SK-N-SH treated with all-trans-retinoic acid at 6 μM for 48 hours (cell line): ENCODE measurements around the gene RFLNA.

Source experiments
- ATAC-seq: fragments of 200-7000 bp; cut with Tn5 transposase; 3 replicates; pipeline ENCODE4 v1.9.1; 2020; ENCODE audit warnings: mild to moderate bottlenecking, moderate library complexity
- ARNTL ChIP-seq: fragments of 450-650 bp; formaldehyde crosslinking; IDR thresholded peaks from 2 replicates; pipeline ENCODE4 v1.5.0; 2020; ENCODE audit warnings: low read depth, mild to moderate bottlenecking, moderate library complexity, borderline replicate concordance
- BACH2 ChIP-seq: fragments of 250-450 bp; sonication (Bioruptor Pico); IDR thresholded peaks from 2 replicates; pipeline ENCODE4 v1.9.0; 2021; ENCODE audit warnings: mild to moderate bottlenecking, borderline replicate concordance
- CSDC2 ChIP-seq: fragments of 250-450 bp; sonication (Bioruptor Pico); IDR thresholded peaks from 2 replicates; pipeline ENCODE4 v1.5.0; 2020; ENCODE audit warnings: mild to moderate bottlenecking, moderate library complexity
- ESRRG ChIP-seq: fragments of 250-450 bp; sonication (Bioruptor Pico); IDR thresholded peaks from 2 replicates; pipeline ENCODE4 v1.6.1; 2021; ENCODE audit warnings: mild to moderate bottlenecking
- GLIS3 ChIP-seq: fragments of 250-450 bp; sonication (Bioruptor Pico); IDR thresholded peaks from 2 replicates; pipeline ENCODE4 v1.5.0; 2020; ENCODE audit warnings: mild to moderate bottlenecking, moderate library complexity
- ISL1 ChIP-seq: fragments of 250-450 bp; sonication (Bioruptor Pico); IDR thresholded peaks from 2 replicates; pipeline ENCODE4 v2.1.2; 2022; ENCODE audit warnings: mild to moderate bottlenecking, moderate library complexity
- OSR1 ChIP-seq: fragments of 250-450 bp; sonication (Bioruptor Pico); IDR thresholded peaks from 2 replicates; pipeline ENCODE4 v1.8.0; 2022; ENCODE audit warnings: moderate library complexity, mild to moderate bottlenecking, inconsistent platforms
- PPARA ChIP-seq: fragments of 250-450 bp; sonication (Bioruptor Pico); IDR thresholded peaks from 2 replicates; pipeline ENCODE4 v1.5.0; 2020; ENCODE audit warnings: mild to moderate bottlenecking, borderline replicate concordance
- SNAI2 ChIP-seq: fragments of 250-450 bp; sonication (Bioruptor Pico); IDR thresholded peaks from 2 replicates; pipeline ENCODE4 v1.5.0; 2020; ENCODE audit warnings: mild to moderate bottlenecking, moderate library complexity
- TCF4 ChIP-seq: fragments of 250-450 bp; sonication (Bioruptor Pico); IDR thresholded peaks from 2 replicates; pipeline ENCODE4 v1.8.0; 2021; ENCODE audit warnings: mild to moderate bottlenecking, moderate library complexity, borderline replicate concordance
- TOX ChIP-seq: fragments of 250-450 bp; sonication (Bioruptor Pico); IDR thresholded peaks from 2 replicates; pipeline ENCODE4 v1.8.0; 2021; ENCODE audit warnings: mild to moderate bottlenecking, moderate library complexity, borderline replicate concordance
- ZC3H10 ChIP-seq: fragments of 250-450 bp; sonication (Bioruptor Pico); IDR thresholded peaks from 2 replicates; pipeline ENCODE4 v1.5.1; 2021; ENCODE audit warnings: mild to moderate bottlenecking, moderate library complexity
- ZFP3 ChIP-seq: fragments of 250-450 bp; sonication (Bioruptor Pico); IDR thresholded peaks from 2 replicates; pipeline ENCODE4 v1.5.0; 2020; ENCODE audit warnings: mild to moderate bottlenecking, moderate library complexity
- ZNF565 ChIP-seq: fragments of 450-650 bp; formaldehyde crosslinking; conservative IDR thresholded peaks from 2 replicates; pipeline ENCODE4 v1.5.0; 2020; ENCODE audit warnings: low read depth, mild to moderate bottlenecking, moderate library complexity
- ZNF70 ChIP-seq: fragments of 450-650 bp; formaldehyde crosslinking; IDR thresholded peaks from 2 replicates; pipeline ENCODE4 v1.5.0; 2020; ENCODE audit warnings: mild to moderate bottlenecking, moderate library complexity
- ZNF8 ChIP-seq: fragments of 450-650 bp; formaldehyde crosslinking; IDR thresholded peaks from 2 replicates; pipeline ENCODE4 v1.5.0; 2020; ENCODE audit warnings: mild to moderate bottlenecking, moderate library complexity
- TF ChIP-seq, protein P1 (sequence below): fragments of 250-450 bp; sonication (Bioruptor Pico); IDR thresholded peaks from 2 replicates; pipeline ENCODE4 v1.5.0; 2020; ENCODE audit warnings: mild to moderate bottlenecking, moderate library complexity
- TF ChIP-seq, protein P2 (sequence below): fragments of 250-450 bp; sonication (Bioruptor Pico); IDR thresholded peaks from 2 replicates; pipeline ENCODE4 v1.8.0; 2021; ENCODE audit warnings: low read depth, mild to moderate bottlenecking, moderate library complexity, borderline replicate concordance
- TF ChIP-seq, protein P3 (sequence below): fragments of 250-450 bp; sonication (Bioruptor Pico); IDR thresholded peaks from 2 replicates; pipeline ENCODE4 v1.5.1; 2020; ENCODE audit warnings: low read depth, mild to moderate bottlenecking, moderate library complexity

Gene RFLNA

DNA sequence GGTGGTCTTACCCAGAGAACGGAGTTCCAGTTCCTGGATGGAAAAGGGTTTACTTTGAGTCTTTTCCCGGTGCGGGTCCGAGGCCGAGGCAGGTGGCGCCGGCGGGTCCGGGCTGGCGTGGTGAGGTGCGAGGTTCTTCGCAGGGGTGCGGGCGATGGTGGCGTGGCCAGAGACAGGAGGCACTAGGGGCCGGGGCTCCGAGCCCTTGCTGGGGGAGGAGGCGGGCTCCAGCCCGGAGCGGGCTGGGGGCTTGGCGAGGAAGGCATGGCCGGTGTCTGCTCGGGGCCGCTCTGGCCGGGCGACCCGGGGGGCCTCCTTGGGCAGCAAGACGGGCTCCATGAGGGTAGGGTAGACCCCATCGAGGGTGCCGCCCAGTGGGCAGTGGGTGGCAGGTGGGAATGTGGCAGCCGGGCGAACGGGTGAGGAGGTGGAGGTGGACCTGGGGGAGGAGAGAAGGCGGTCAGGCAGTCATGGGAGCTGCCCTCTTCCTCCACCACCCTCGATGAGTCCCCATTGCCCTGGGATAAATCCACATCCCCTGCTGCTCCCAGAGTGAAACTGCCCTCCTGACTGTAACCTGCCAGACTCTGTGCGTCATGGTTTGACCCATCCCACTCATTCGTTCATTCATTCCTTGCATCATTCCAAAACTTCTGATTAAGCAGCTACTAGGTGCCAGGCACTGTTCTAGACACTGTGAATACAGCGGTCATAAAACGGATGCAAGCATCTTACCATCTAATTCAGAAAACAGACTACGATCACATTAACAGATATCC, 42.0 kb downstream of the RFLNA start:
- TF ChIP-seq GLIS3 (no peak), ZNF8 (CRISPR knock-in tag) (no peak), TOX (no peak), ZC3H10 (no peak), ZFP3 (CRISPR knock-in tag) (no peak), ZNF565 (CRISPR knock-in tag) (no peak), TCF4 (no peak), ZNF70 (CRISPR knock-in tag) (no peak), CSDC2 (CRISPR knock-in tag) (no peak), OSR1 (CRISPR knock-in tag) (no peak), ISL1 (CRISPR knock-in tag) (no peak), PPARA (CRISPR knock-in tag) (no peak), ARNTL (CRISPR knock-in tag) (no peak), BACH2 (CRISPR knock-in tag) (no peak), ESRRG (CRISPR knock-in tag) (no peak), SNAI2 (CRISPR knock-in tag) (no peak)
- ATAC-seq, result no peak

DNA sequence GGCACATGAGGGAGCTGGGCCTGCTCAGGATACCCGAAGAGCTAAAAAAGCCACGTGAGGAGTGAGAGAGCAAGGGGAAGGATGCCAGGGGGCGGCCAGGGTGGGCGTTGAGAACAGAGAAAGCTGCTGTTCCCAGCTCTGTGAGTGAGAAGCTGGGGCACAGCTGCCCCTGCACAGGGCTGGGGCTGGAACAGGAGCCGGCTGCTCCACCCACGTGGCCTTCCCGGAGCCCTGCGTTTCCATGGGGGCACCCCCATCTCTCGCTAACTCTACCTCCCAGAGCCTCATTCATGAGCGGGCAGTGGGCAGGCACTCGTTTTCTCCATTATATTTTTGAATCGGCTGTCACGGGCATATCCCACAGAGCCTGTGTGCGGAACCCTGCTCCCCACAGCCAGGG, 42.7 kb downstream of the RFLNA start:
- TF ChIP-seq PPARA (CRISPR knock-in tag) (no peak), ZNF565 (CRISPR knock-in tag) (no peak), ZNF8 (CRISPR knock-in tag) (no peak), TCF4 (no peak), ZNF70 (CRISPR knock-in tag) (no peak), ARNTL (CRISPR knock-in tag) (no peak), BACH2 (CRISPR knock-in tag) (no peak), ISL1 (CRISPR knock-in tag) (no peak), ESRRG (CRISPR knock-in tag) (no peak)
- TF ChIP-seq, protein P1, sequence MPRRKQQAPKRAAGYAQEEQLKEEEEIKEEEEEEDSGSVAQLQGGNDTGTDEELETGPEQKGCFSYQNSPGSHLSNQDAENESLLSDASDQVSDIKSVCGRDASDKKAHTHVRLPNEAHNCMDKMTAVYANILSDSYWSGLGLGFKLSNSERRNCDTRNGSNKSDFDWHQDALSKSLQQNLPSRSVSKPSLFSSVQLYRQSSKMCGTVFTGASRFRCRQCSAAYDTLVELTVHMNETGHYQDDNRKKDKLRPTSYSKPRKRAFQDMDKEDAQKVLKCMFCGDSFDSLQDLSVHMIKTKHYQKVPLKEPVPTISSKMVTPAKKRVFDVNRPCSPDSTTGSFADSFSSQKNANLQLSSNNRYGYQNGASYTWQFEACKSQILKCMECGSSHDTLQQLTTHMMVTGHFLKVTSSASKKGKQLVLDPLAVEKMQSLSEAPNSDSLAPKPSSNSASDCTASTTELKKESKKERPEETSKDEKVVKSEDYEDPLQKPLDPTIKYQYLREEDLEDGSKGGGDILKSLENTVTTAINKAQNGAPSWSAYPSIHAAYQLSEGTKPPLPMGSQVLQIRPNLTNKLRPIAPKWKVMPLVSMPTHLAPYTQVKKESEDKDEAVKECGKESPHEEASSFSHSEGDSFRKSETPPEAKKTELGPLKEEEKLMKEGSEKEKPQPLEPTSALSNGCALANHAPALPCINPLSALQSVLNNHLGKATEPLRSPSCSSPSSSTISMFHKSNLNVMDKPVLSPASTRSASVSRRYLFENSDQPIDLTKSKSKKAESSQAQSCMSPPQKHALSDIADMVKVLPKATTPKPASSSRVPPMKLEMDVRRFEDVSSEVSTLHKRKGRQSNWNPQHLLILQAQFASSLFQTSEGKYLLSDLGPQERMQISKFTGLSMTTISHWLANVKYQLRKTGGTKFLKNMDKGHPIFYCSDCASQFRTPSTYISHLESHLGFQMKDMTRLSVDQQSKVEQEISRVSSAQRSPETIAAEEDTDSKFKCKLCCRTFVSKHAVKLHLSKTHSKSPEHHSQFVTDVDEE (CRISPR knock-in tag), result no peak
- TF ChIP-seq, protein P2, sequence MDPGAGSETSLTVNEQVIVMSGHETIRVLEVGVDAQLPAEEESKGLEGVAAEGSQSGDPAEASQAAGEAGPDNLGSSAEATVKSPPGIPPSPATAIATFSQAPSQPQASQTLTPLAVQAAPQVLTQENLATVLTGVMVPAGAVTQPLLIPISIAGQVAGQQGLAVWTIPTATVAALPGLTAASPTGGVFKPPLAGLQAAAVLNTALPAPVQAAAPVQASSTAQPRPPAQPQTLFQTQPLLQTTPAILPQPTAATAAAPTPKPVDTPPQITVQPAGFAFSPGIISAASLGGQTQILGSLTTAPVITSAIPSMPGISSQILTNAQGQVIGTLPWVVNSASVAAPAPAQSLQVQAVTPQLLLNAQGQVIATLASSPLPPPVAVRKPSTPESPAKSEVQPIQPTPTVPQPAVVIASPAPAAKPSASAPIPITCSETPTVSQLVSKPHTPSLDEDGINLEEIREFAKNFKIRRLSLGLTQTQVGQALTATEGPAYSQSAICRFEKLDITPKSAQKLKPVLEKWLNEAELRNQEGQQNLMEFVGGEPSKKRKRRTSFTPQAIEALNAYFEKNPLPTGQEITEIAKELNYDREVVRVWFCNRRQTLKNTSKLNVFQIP (CRISPR knock-in tag), result no peak
- TF ChIP-seq, all 23 proteins: peak for 0
- ATAC-seq, result no peak

DNA sequence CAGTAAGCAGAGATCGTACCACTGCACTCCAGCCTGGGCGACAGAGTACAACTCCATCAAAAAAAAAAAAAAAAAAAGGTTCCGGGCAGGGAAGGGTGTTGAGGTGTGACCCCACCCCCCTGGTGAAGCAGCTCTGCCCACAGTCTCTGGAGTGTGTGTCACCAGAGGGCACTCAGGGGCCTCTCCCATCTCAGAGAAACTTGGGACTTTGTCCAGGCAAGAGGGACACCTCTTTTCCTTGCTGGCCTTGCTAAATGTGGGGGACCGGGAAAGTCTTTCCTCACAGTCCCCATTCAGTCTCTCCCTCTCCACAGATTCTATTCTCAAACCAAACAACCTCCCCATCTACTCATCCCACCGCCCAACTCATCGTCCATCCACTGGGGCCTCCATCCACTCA, 43.6 kb downstream of the RFLNA start:
- TF ChIP-seq, protein P3, sequence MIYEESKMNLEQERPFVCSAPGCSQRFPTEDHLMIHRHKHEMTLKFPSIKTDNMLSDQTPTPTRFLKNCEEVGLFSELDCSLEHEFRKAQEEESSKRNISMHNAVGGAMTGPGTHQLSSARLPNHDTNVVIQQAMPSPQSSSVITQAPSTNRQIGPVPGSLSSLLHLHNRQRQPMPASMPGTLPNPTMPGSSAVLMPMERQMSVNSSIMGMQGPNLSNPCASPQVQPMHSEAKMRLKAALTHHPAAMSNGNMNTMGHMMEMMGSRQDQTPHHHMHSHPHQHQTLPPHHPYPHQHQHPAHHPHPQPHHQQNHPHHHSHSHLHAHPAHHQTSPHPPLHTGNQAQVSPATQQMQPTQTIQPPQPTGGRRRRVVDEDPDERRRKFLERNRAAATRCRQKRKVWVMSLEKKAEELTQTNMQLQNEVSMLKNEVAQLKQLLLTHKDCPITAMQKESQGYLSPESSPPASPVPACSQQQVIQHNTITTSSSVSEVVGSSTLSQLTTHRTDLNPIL (CRISPR knock-in tag), result no peak
- TF ChIP-seq ESRRG (CRISPR knock-in tag), result no peak
- no peak for ATAC-seq

DNA sequence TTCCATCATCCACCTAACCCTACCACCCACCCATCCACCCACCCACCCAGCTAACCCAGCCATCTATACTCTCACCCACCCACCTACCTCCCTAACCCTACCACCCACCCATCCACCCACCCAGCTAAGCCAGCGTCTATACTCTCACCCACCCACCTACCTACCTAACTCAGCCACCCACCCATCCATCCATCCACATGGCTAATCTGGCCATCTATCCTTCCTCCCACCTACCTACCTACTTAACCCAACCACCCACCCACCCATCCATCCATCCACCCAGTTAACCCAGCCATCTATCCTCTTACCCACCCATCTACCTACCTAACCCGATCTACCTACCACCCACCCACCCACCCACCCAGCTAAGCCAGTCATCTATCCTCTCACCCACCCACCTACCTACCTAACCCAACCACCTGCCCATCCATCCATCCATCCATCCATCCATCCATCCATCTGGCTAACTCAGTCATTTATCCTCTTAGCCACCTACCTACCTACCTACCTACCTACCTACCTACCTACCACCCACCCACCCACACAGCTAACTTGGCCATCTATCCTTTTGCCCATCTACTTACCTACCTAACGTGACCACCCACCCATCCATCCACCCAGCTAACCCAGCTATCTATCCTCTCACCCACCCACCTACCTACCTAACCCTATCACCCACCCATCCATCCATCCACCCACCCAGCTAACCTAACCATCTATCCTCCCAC, 44.1 kb downstream of the RFLNA start:
- TF ChIP-seq PPARA (CRISPR knock-in tag) (no peak), ZC3H10 (no peak), ARNTL (CRISPR knock-in tag) (no peak), ISL1 (CRISPR knock-in tag) (no peak), BACH2 (CRISPR knock-in tag) (no peak)
- TF ChIP-seq, protein P3 (CRISPR knock-in tag), result no peak
- ATAC-seq, result no peak
